Heart right ventricle (tissue), 16 donors: ENCODE results near the gene GSE1. TPM values are rescaled to one million over a fixed set of nuclear protein-coding genes. Genes with fewer than 3 reads are reported as not detected.

Experiments used
- ATAC-seq, 8 donors: fragments of 200-7000 bp; cut with Tn5 transposase; one replicate each; pipeline ENCODE4 v1.9.1; 2020; ENCODE audit warnings: mild to moderate bottlenecking in 8 of 8, moderate library complexity in 8 of 8, moderate number of reproducible peaks in 1 of 8
- DNase-seq, 2 donors: peaks; one replicate each; pipeline ENCODE4 v3.0.0-alpha.2; 2020
- H3K27ac ChIP-seq, 10 donors: fragments of 200-600 bp; sonication (generic) in 2 of 10; one replicate each; pipeline versions ENCODE4 v1.5.0 to v1.8.0; 2020 to 2022; ENCODE audit warnings: mild to moderate bottlenecking in 3 of 10
- H3K27me3 ChIP-seq, 7 donors: fragments of 200-600 bp; one replicate each; pipeline ENCODE4 v1.8.0; 2021 to 2022; ENCODE audit warnings: mild to moderate bottlenecking in 2 of 7
- H3K36me3 ChIP-seq, 9 donors: fragments of 200-600 bp; sonication (generic) in 1 of 9; one replicate each; pipeline versions ENCODE4 v1.5.0 to v1.8.0; 2020 to 2022; ENCODE audit warnings: mild to moderate bottlenecking in 2 of 9
- H3K4me1 ChIP-seq, 9 donors: fragments of 200-600 bp; sonication (generic) in 1 of 9; one replicate each; pipeline versions ENCODE4 v1.5.0 to v1.8.0; 2020 to 2022; ENCODE audit warnings: mild to moderate bottlenecking in 4 of 9
- H3K4me3 ChIP-seq, 10 donors: fragments of 200-600 bp; sonication (generic) in 2 of 10; one replicate each; pipeline versions ENCODE4 v1.5.0 to v1.8.0; 2020 to 2022; ENCODE audit warnings: mild to moderate bottlenecking in 7 of 10, moderate library complexity in 2 of 10
- H3K9me3 ChIP-seq, 11 donors: fragments of 200-600 bp in 10 of 11; sonication (generic) in 2 of 11; one replicate each; pipeline versions ENCODE4 v1.5.0 to v1.8.0; 2013 to 2022; ENCODE audit warnings: mild to moderate bottlenecking in 2 of 11, control low read depth in 1 of 11, moderate library complexity in 1 of 11
- WGBS, 2 donors: extraction: QIAGEN DNeasy Blood & Tissue Kit; methylation state at CpG; one replicate each; pipeline ENCODE4 v1.1.7; 2013; ENCODE audit warnings: inconsistent platforms in 1 of 2; 5-methylcytosine and 5-hydroxymethylcytosine counted together
- intact Hi-C, 10 donors: fragments of 100-400 bp; cut with DNase I; formaldehyde crosslinking; loops; one replicate each; pipeline versions ENCODE4 v1.11.1 to v1.14.2; 2022
- polyA plus RNA-seq, 2 donors: library from polyadenylated mRNA; stranded (reverse); fragments of 200-250 nt; gene quantifications; one replicate each; pipeline ENCODE4 v1.2.3, GENCODE V29; 2013
- total RNA-seq, 10 donors: library from RNA; stranded (reverse); fragmentation: NEBNext Ultra II Directional in 3 of 10; extraction: Animal tissue kit (Norgen Biotek cat#: 25700) in 3 of 10; gene quantifications; one replicate each; pipeline versions ENCODE4 v1.2.1 to v1.2.4, GENCODE V29; 2021 to 2023
- TF ChIP-seq, protein P1 (sequence below), 9 donors: fragments of 200-600 bp; sonication (generic) in 2 of 9; IDR thresholded peaks; one replicate each; pipeline versions ENCODE4 v1.5.0 to v1.8.0; 2021 to 2022; ENCODE audit warnings: antibody characterized with exemption in 9 of 9, mild to moderate bottlenecking in 5 of 9, moderate library complexity in 1 of 9
- donor health status: Arrhythmogenic right ventricular cardiomyopathy.
- donor health status: ischemic (EF 13 %, LVEDD 7.1; RV severe dilation, severe dysfunction).
- donor health status: healthy with polysubstance abuse.
- donor health status: DM: no; HTN: yes; CAD: no.
- donor health status: DM: no; HTN: no; CAD: no.
- donor health status: ischemic (EF 25% LVEDD 6.9; RV normal size, moderate dysfunction).
- donor health status: ischemic (EF 25% LVEDD 5.7; RV mildly dilated, moderate dysfunction).
- donor health status: healthy.
- donor health status: DM: yes; HTN: yes; CAD: no.
- donor health status: Ischemic cardiomyopathy.
- donor health status: ischemic (EF 35%, LVEDD 5.7; RV mildly dilated, moderate dysfunction).
- donor health status: nonischemic (EF 11% LVEDD 7.7; RV severe dilation, severe dysfunction).
- donor health status: DM: yes; HTN: yes; CAD: no.
- donor health status: PGD.
- donor health status: ischemic (EF 29% LVEDD 5.4; RV normal size, mild dysfunction).
- donor health status: nonischemic (EF 23%, LVEDD 6.1; RV moderate dilation, normal function).

The GSE1 gene
- total and polyA plus RNA-seq, 12 donors = 15.6 to 53.2 (median 32.6) TPM

GRCh38 chr16:85690469-85691064, 77.4 kb downstream of the GSE1 start:
- DNase-seq = no peak
- TF ChIP-seq, protein P1, sequence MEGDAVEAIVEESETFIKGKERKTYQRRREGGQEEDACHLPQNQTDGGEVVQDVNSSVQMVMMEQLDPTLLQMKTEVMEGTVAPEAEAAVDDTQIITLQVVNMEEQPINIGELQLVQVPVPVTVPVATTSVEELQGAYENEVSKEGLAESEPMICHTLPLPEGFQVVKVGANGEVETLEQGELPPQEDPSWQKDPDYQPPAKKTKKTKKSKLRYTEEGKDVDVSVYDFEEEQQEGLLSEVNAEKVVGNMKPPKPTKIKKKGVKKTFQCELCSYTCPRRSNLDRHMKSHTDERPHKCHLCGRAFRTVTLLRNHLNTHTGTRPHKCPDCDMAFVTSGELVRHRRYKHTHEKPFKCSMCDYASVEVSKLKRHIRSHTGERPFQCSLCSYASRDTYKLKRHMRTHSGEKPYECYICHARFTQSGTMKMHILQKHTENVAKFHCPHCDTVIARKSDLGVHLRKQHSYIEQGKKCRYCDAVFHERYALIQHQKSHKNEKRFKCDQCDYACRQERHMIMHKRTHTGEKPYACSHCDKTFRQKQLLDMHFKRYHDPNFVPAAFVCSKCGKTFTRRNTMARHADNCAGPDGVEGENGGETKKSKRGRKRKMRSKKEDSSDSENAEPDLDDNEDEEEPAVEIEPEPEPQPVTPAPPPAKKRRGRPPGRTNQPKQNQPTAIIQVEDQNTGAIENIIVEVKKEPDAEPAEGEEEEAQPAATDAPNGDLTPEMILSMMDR (IDR thresholded peaks at IDR 0.05) = no peak
- no peak overlapping the region for H3K4me3 ChIP-seq
- H3K27me3 ChIP-seq = peaks cover 0 to 12% (median 9%) of the 10 kb centered on the region in 7 donors
- H3K36me3 ChIP-seq = no peaks in the 10 kb centered on the region
- no peaks in the 10 kb centered on the region for H3K9me3 ChIP-seq
- 46% methylated on average over 7 of the region's 7 CpGs for WGBS, 2 donors
- ATAC-seq = no peak
- H3K4me1 ChIP-seq = peaks cover 0 to 19% (median 13%) of the 10 kb centered on the region in 9 donors
- no peak overlapping the region for H3K27ac ChIP-seq
- intact Hi-C loops = no loop called here

DNA sequence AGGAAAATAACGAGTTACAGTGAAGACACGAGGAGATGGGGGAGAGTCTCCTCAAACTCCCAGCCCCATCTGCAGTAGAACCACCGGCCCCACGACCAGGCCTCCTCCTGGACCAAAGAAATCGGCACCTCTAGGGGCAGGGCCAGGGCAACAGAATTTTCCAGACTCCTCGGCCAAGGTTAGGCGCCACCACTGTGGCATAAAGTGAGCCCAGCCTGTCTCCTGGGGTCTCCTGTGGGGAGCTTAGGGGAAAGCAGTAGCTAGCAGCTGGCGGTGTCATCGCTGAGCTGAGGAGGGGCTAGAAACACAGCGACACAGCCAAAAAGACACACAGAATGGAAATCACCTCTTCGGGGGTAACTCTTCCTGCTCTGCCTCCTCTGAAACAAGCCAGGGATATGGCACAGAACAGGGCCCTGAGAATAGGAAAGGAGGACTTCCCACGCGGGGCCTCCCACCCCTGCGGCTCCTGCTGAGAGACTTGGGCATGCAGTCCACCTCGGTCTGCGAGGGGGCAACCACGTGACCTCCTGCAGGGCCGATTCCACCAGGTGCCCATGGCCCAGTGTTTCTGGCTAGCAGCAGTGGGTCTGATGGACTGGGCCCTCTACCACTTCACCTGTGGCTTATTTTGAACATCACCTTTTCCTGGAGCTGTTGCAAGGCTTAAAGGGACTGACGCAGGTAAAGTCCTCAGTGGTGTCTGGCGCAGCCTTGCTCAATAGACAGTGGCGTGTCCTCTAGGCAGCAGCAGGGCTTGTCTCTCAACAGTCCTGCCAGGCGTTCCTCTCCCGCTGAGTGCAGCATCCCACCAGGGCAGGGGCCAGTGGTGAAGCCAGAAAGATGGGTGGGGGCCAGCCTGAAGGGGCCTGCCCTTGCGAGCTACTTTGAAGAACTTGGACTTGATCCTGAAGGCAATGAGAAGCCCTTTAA, 82.3 kb downstream of the GSE1 start:
- Histone ChIP-seq H3K27ac (no peak overlapping the region), H3K4me3 (no peak overlapping the region), H3K4me1 (peaks cover 0 to 4% (median 0%) of the 10 kb centered on the region in 9 donors), H3K27me3 (peaks cover 0 to 42% (median 29%) of the 10 kb centered on the region in 7 donors), H3K9me3 (no peaks in the 10 kb centered on the region), H3K36me3 (no peaks in the 10 kb centered on the region)
- intact Hi-C loops = no loop called here
- TF ChIP-seq, protein P1 (IDR thresholded peaks at IDR 0.05) = no peak
- WGBS, 2 donors = 78% methylated on average over 24 of the region's 24 CpGs
- DNase-seq = no peak
- no peak for ATAC-seq

- no peaks in the 10 kb centered on the region for H3K36me3 ChIP-seq
- TF ChIP-seq, protein P1 (IDR thresholded peaks at IDR 0.05) = no peak
- no peaks in the 10 kb centered on the region for H3K9me3 ChIP-seq
- peaks cover 0 to 4% (median 0%) of the 10 kb centered on the region in 9 donors for H3K4me1 ChIP-seq
- intact Hi-C loops = no loop called here
- 65 to 68% methylated on average over 16 of the region's 16 CpGs for WGBS, 2 donors
- ATAC-seq (no peak), DNase-seq (no peak)
- H3K27ac ChIP-seq = no peak overlapping the region
- H3K27me3 ChIP-seq = peaks cover 0 to 42% (median 29%) of the 10 kb centered on the region in 7 donors
- H3K4me3 ChIP-seq = no peak overlapping the region
These were observed 83.7 kb downstream of the GSE1 start for GRCh38 chr16:85696781-85697180.

- DNase-seq (no peak), ATAC-seq (no peak)
- intact Hi-C loops = no loop called here
- Histone ChIP-seq H3K27ac (no peak overlapping the region), H3K4me1 (peaks cover 0 to 4% (median 0%) of the 10 kb centered on the region in 9 donors), H3K36me3 (no peaks in the 10 kb centered on the region), H3K27me3 (peaks cover 0 to 42% (median 29%) of the 10 kb centered on the region in 7 donors), H3K4me3 (no peak overlapping the region), H3K9me3 (no peaks in the 10 kb centered on the region)
- TF ChIP-seq, protein P1 (IDR thresholded peaks at IDR 0.05) = no peak
- WGBS, 2 donors = 78 to 79% methylated on average over 14 of the region's 14 CpGs
These were observed 84.3 kb downstream of the GSE1 start for GRCh38 chr16:85697431-85697830.
